ENCODE results near the gene PRSS23. TPM values are rescaled to one million over a fixed set of nuclear protein-coding genes. Genes with fewer than 3 reads are reported as not detected.

The PRSS23 gene
- total RNA-seq, 4 donors from 2014 or later, result 34.5 to 87.2 (median 68.8) TPM

DNA sequence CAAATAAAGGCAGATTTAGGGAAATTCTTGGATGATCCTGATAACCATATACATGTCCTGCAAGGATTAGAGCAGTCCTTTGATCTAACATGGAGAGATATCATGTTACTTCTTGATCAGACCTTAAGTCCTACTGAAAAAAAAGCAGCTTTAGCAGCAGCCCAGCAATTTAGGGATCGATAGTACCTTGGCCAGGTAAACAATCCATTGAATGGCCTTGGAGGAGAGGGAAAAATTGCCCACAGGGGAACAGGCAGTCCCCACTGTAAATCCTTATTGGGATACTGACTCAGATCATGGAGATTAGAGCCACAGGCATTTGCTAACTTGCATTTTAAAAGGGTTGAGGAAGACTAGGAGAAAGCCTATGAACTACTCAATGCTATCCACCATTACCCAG is 47.8 kb downstream of the PRSS23 start:
- ATAC-seq, result no peak
- Histone ChIP-seq H3K4me3 (no peak overlapping the region), H3K36me3 (no peaks in the 10 kb centered on the region), H3K27ac (no peak overlapping the region), H3K4me1 (no peaks in the 10 kb centered on the region), H3K27me3 (no peaks in the 10 kb centered on the region), H3K9me3 (no peaks in the 10 kb centered on the region)
- 75 to 100% methylated on average over 1 of the region's 1 CpG for WGBS, 2 donors (ENCODE audit: low coverage in 1 of 2)
- TF ChIP-seq, protein P1, sequence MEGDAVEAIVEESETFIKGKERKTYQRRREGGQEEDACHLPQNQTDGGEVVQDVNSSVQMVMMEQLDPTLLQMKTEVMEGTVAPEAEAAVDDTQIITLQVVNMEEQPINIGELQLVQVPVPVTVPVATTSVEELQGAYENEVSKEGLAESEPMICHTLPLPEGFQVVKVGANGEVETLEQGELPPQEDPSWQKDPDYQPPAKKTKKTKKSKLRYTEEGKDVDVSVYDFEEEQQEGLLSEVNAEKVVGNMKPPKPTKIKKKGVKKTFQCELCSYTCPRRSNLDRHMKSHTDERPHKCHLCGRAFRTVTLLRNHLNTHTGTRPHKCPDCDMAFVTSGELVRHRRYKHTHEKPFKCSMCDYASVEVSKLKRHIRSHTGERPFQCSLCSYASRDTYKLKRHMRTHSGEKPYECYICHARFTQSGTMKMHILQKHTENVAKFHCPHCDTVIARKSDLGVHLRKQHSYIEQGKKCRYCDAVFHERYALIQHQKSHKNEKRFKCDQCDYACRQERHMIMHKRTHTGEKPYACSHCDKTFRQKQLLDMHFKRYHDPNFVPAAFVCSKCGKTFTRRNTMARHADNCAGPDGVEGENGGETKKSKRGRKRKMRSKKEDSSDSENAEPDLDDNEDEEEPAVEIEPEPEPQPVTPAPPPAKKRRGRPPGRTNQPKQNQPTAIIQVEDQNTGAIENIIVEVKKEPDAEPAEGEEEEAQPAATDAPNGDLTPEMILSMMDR (IDR thresholded peaks at IDR 0.05), result no peak
- TF ChIP-seq EP300 (IDR thresholded peaks at IDR 0.05), result no peak
- no peak for TF ChIP-seq POLR2A (IDR thresholded peaks at IDR 0.05)
- no peak for TF ChIP-seq POLR2AphosphoS5 (IDR thresholded peaks at IDR 0.05)

DNA sequence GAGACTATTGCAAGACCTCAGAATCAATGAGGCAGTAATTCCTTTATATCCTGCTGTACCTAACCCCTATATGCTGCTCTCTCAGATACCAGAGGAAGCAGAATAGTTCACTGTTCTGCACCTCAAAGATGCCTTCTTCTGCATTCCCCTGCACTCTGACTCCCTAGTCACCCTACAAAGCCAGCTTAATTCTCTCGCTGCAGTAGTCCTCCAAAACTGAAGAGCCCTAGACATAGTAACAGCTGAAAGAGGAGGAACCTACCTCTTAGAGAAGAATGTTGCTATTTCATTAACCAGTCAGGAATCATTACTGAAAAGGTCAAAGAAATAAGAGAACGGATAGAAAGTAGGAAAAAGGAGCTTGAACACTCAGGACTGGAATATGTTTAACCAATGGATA is 49.3 kb downstream of the PRSS23 start:
- Histone ChIP-seq H3K27me3 (no peaks in the 10 kb centered on the region), H3K27ac (no peak overlapping the region), H3K36me3 (no peaks in the 10 kb centered on the region), H3K4me3 (no peak overlapping the region), H3K4me1 (no peaks in the 10 kb centered on the region), H3K9me3 (no peaks in the 10 kb centered on the region)
- 88 to 100% methylated on average over 1 of the region's 2 CpGs for WGBS, 2 donors (ENCODE audit: low coverage in 1 of 2)
- TF ChIP-seq EP300 (IDR thresholded peaks at IDR 0.05) (no peak), POLR2A (IDR thresholded peaks at IDR 0.05) (no peak), POLR2AphosphoS5 (IDR thresholded peaks at IDR 0.05) (no peak)
- TF ChIP-seq, protein P1 (IDR thresholded peaks at IDR 0.05), result no peak
- ATAC-seq, result no peak

Other genes starting within 250 kb of the PRSS23 start
- 10 to 100 TPM; 11.0 to 47.8 (median 44.1) TPM for gene ME3, start 127.9 kb upstream of the PRSS23 start, total RNA-seq
- gene FZD4, start 154.9 kb downstream of the PRSS23 start, total RNA-seq, result 10 to 100 TPM; 33.3 to 42.9 (median 34.6) TPM
- 10 to 100 TPM in 3 of 4 donors, 1 to 10 TPM in 1; 9.6 to 25.7 (median 17.0) TPM for gene TMEM135, start 237.4 kb downstream of the PRSS23 start, total RNA-seq